Measurements from ENCODE around the gene MBD5.

GRCh38 chr2:148257276-148257675 lies 236.4 kb downstream of the MBD5 start:
- TF ChIP-seq MAX (IDR thresholded peaks at IDR 0.05) (no peak), FOXM1 (IDR thresholded peaks at IDR 0.05; ENCODE audit: borderline replicate concordance, low read depth) (no peak), EP300 (IDR thresholded peaks at IDR 0.05; ENCODE audit: borderline replicate concordance) (no peak), CREB1 (IDR thresholded peaks at IDR 0.05; ENCODE audit: low read depth) (no peak), TCF12 (IDR thresholded peaks at IDR 0.05; ENCODE audit: low read depth) (no peak), TEAD4 (IDR thresholded peaks at IDR 0.05) (no peak), YY1 (IDR thresholded peaks at IDR 0.05; ENCODE audit: low read depth) (no peak), RAD21 (IDR thresholded peaks at IDR 0.05; ENCODE audit: low read depth) (no peak), NFIC (IDR thresholded peaks at IDR 0.05) (no peak), USF1 (IDR thresholded peaks at IDR 0.05) (no peak), TAF1 (IDR thresholded peaks at IDR 0.05; ENCODE audit: low read depth) (no peak), ZBTB7A (IDR thresholded peaks at IDR 0.05; ENCODE audit: low read depth) (no peak), CEBPB (IDR thresholded peaks at IDR 0.05) (no peak)
